ENCODE measurements around the gene MKI67.
"Not testable (repeated sequence)": the region's sequence is repeated elsewhere in the genome, so short reads cannot be mapped to it uniquely, and the experiment has no call there.

The MKI67 gene

GRCh38 chr10:128105383-128105782 is 20.8 kb downstream of the MKI67 start:
- DNase-seq = no peak

- no peak for DNase-seq
Observed at GRCh38 chr10:128103229-128103714, 23.0 kb downstream of the MKI67 start.

GRCh38 chr10:128102480-128103228 is 23.6 kb downstream of the MKI67 start:
- no peak for DNase-seq

GRCh38 chr10:128101901-128102300 is 24.3 kb downstream of the MKI67 start:
- no peak for DNase-seq

DNA sequence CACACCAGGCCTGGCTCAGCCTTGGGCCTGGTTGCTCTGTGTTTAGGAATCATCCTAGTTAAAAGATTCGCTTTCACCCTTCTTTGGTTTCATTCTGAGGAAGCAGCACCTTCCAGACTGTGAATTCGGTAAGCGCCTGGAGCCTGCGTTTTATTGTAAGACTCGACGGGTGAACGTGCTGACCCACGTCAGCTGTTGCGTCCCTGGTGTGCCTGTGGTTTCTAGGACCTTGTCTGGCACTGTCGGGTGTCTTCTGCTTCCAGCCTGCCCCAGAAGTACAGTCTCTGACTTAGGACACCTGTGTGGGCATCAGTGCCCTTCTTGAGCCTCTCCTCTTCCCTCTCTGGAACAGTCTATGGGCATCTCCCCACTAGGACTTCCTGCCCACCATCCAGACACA is 26.3 kb downstream of the MKI67 start:
- DNase-seq = no peak

GRCh38 chr10:128098631-128099030 is 27.6 kb downstream of the MKI67 start:
- peak; percentile 57 for DNase-seq

DNA sequence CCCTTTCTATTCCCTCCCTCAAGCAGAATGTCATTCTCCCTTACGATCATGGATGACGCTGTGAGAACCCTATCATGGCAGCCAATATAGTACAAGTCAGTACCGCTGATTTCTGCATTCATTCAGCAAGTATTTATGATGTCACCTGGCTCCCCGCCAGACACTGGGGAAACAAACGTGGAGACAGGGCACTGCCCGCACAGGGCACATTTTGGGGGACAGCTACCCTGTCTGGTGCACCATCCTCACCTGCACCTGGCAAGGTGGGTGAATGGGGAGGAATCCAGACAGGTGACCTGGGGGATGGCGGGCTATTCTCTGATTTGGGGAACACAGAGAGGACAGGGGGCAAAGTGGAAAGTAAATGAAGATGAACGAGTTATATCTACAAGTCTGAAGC is 28.4 kb downstream of the MKI67 start:
- peak; percentile 6 for DNase-seq

- no peak for DNase-seq
Observed at GRCh38 chr10:128096486-128097199, 29.6 kb downstream of the MKI67 start.

GRCh38 chr10:128095753-128096469 is 30.3 kb downstream of the MKI67 start:
- DNase-seq = peak; percentile 34

GRCh38 chr10:128095027-128095752 is 31.0 kb downstream of the MKI67 start:
- DNase-seq = peak; percentile 69

- DNase-seq = not testable (repeated sequence)
Observed at GRCh38 chr10:128094596-128094995, 31.6 kb downstream of the MKI67 start.

DNA sequence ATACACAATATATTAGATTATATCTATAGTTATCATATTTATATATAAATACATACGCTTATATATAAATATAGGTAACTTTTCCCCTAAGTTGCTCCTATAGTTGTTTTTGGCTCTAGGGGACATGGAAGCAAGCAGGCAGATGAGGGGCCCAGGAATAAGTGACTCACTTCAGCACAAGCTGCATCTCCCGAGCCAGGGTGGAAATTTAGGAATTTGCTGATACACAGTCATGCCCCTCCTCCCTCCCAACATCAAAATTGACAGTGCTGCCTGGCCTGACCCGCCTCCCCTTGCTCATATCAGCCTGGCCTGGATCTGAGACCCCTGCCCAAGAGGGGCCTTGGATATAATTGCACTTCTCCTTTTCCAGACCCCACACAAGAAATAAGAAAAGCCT is 33.8 kb downstream of the MKI67 start:
- no peak for DNase-seq

GRCh38 chr10:128091636-128092210 is 34.5 kb downstream of the MKI67 start:
- peak; percentile 7 for DNase-seq

DNA sequence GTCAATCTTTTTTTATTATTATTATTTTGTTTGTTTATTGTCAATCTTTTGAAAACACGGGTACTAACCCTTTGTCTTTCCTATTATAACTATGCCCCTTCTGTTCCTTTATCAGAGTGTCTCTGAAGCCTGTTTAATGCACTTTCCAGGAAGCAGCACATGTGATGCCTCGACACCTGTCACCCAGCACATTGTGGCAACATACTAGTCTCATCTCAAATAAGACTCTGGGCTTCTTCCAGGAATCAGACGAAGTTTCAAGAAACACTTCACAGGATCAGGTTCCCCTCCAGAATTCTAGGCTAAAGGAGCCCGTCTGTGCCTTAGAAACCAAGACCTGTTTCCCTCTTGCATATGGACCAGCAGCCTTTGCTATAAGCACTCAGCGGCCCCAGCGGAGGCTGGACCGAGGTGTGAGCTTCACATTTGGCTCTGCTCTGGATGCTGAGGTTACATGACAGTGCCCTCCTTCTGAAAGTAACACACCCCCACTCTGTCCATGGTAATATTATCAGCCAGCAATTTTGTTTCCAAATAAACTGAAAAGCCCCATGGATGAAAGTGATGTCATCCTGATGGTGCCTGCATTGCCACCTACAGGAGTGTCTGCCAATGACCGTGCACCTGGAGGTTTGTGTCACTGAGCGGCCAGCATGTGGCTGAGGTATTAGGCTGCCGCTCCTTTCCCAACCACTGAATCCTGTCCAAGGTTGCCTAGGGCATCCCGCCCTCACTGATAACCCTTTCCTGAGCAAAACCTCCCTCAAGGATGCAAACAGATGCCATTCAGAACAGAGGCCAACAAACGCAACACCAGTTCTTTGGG is 38.1 kb downstream of the MKI67 start:
- DNase-seq = peak; percentile 53

DNA sequence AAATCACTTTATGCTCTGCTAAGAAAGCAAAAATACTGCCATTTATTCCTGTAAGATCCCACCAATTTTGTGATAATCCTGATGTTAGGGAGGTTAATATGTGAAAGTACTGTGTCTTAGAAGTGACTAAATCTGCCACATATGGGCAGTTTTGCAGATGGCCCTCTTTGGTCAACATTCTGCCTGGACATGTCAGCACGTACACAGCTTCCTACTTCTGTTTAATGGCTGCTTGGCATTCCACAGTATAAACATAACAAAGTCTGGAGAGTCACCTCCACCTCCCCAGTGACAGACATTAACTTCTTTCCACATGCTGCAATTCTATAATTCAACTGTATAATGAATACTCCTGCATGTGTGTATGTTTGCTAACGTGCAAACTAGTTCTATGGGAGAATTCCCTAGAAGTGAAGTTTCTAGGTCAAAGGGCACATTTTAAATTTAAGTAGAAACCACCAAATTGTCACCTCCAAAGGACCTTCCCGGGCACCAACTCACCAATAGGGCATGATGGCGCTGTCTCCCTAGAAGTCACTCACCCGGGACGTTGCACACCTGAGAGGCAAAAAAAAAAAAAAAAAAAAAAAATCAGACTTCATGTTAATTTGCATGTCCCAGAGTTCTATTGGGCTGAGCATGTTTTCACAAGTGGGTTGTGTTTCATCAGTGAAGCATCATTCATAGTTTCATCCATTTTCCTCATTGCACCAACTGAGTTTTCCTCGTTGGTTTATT is 38.9 kb downstream of the MKI67 start:
- DNase-seq = no peak

GRCh38 chr10:128086003-128086863 is 40.0 kb downstream of the MKI67 start:
- no peak for DNase-seq

GRCh38 chr10:128084991-128085390 is 41.2 kb downstream of the MKI67 start:
- no peak for DNase-seq

- no peak for DNase-seq
Observed at GRCh38 chr10:128084364-128084763, 41.9 kb downstream of the MKI67 start.

- DNase-seq = no peak
Observed at GRCh38 chr10:128083191-128083895, 42.9 kb downstream of the MKI67 start.
